ENCODE results near the gene COL6A1.

COL6A1 gene

GRCh38 chr21:45970674-45971615 lies 10.6 kb upstream of the COL6A1 start:
- H4K20me1 ChIP-seq (ENCODE audit: control insufficient read depth, insufficient read depth, low read depth, low read length): no peaks in the 10 kb centered on the region
- H3K27me3 ChIP-seq (ENCODE audit: control insufficient read depth, low read length): peaks cover 15% of the 10 kb centered on the region
- H3K4me1 ChIP-seq (ENCODE audit: control insufficient read depth, low read length): no peaks in the 10 kb centered on the region
- H3K9me2 ChIP-seq (replicated peaks; ENCODE audit: control insufficient read depth, low read length): no peaks in the 10 kb centered on the region
- H3F3A ChIP-seq (ENCODE audit: control insufficient read depth, insufficient read depth): no peaks in the 10 kb centered on the region
- no peak overlapping the region for H3K4me3 ChIP-seq (ENCODE audit: low read length)
- H3K27ac ChIP-seq (ENCODE audit: low read depth, low read length): no peak overlapping the region
- no peaks in the 10 kb centered on the region for H3K79me2 ChIP-seq (ENCODE audit: control insufficient read depth, low read length)
- H3K9me3 ChIP-seq (ENCODE audit: control insufficient read depth, insufficient read depth, low read length): no peaks in the 10 kb centered on the region
- no peaks in the 10 kb centered on the region for H3K36me3 ChIP-seq (ENCODE audit: control insufficient read depth, low read length)
- no peak overlapping the region for H3K4me2 ChIP-seq (ENCODE audit: low read length)
- TF ChIP-seq CTCF (IDR thresholded peaks at IDR 0.05; ENCODE audit: low read depth, low read length, poor library complexity, severe bottlenecking) (peak; percentile 79), EZH2phosphoT487 (IDR thresholded peaks at IDR 0.05; ENCODE audit: borderline replicate concordance, low read length) (no peak)

DNA sequence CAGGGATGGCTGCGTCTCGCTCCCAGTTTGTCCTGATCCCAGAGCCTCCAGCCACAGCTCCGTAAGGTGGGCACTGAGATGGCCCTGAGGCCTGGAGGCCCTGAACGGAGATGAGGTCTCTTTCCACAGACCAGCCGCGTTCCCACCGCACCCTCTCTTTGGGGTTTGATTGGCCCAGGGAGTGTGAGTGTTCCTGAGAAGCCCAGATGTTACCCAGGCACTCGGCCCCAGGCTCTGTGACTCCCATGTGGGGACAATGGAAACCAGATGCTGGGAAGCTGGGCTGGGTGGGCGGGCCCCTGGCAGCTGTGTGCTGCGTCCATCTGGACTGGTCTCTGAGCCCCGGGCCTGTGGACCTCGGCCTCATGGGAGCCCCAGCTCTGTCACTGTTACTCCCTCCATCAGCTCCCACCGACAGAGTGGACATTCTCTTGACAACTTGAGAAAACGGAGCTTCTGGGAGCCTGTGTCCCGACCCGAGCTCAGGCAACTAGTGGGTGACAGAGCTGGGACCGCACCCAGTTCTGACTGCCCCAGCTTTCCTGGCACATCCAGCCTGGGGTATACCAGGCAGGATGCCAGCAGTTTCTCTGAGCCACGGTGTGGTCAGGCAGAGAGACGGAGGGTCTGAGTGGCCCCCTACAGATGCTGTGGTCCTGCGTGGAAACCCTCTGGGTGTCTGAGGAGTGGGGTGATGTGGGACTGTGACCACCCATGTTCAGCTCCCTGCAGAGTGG lies 9.8 kb upstream of the COL6A1 start:
- Histone ChIP-seq H3K36me3 (ENCODE audit: control insufficient read depth, low read length) (no peaks in the 10 kb centered on the region), H3F3A (ENCODE audit: control insufficient read depth, insufficient read depth) (no peaks in the 10 kb centered on the region), H3K79me2 (ENCODE audit: control insufficient read depth, low read length) (no peaks in the 10 kb centered on the region), H3K27ac (ENCODE audit: low read depth, low read length) (no peak overlapping the region), H3K9me3 (ENCODE audit: control insufficient read depth, insufficient read depth, low read length) (no peaks in the 10 kb centered on the region), H3K4me1 (ENCODE audit: control insufficient read depth, low read length) (no peaks in the 10 kb centered on the region), H4K20me1 (ENCODE audit: control insufficient read depth, insufficient read depth, low read depth, low read length) (no peaks in the 10 kb centered on the region), H3K4me3 (ENCODE audit: low read length) (no peak overlapping the region), H3K9me2 (replicated peaks; ENCODE audit: control insufficient read depth, low read length) (no peaks in the 10 kb centered on the region), H3K27me3 (ENCODE audit: control insufficient read depth, low read length) (peaks cover 15% of the 10 kb centered on the region), H3K4me2 (ENCODE audit: low read length) (no peak overlapping the region)
- TF ChIP-seq EZH2phosphoT487 (IDR thresholded peaks at IDR 0.05; ENCODE audit: borderline replicate concordance, low read length) (no peak), CTCF (IDR thresholded peaks at IDR 0.05; ENCODE audit: low read depth, low read length, poor library complexity, severe bottlenecking) (no peak)

GRCh38 chr21:45972353-45972715 lies 9.2 kb upstream of the COL6A1 start:
- no peaks in the 10 kb centered on the region for H3K9me3 ChIP-seq (ENCODE audit: control insufficient read depth, insufficient read depth, low read length)
- H3K4me1 ChIP-seq (ENCODE audit: control insufficient read depth, low read length): no peaks in the 10 kb centered on the region
- no peaks in the 10 kb centered on the region for H4K20me1 ChIP-seq (ENCODE audit: control insufficient read depth, insufficient read depth, low read depth, low read length)
- H3K36me3 ChIP-seq (ENCODE audit: control insufficient read depth, low read length): no peaks in the 10 kb centered on the region
- no peak overlapping the region for H3K4me2 ChIP-seq (ENCODE audit: low read length)
- no peak overlapping the region for H3K27ac ChIP-seq (ENCODE audit: low read depth, low read length)
- H3F3A ChIP-seq (ENCODE audit: control insufficient read depth, insufficient read depth): no peaks in the 10 kb centered on the region
- no peaks in the 10 kb centered on the region for H3K9me2 ChIP-seq (replicated peaks; ENCODE audit: control insufficient read depth, low read length)
- no peaks in the 10 kb centered on the region for H3K79me2 ChIP-seq (ENCODE audit: control insufficient read depth, low read length)
- TF ChIP-seq CTCF (IDR thresholded peaks at IDR 0.05; ENCODE audit: low read depth, low read length, poor library complexity, severe bottlenecking) (no peak), EZH2phosphoT487 (IDR thresholded peaks at IDR 0.05; ENCODE audit: borderline replicate concordance, low read length) (no peak)
- no peak overlapping the region for H3K4me3 ChIP-seq (ENCODE audit: low read length)
- H3K27me3 ChIP-seq (ENCODE audit: control insufficient read depth, low read length): peaks cover 15% of the 10 kb centered on the region

Measured in DOHH2 (cell line).